Measurements from ENCODE around the gene GLI3. TPM values are rescaled to one million over a fixed set of nuclear protein-coding genes. Genes with fewer than 3 reads are reported as not detected.

The GLI3 gene
- total RNA-seq, 1 experiment from 2014 or later: 0.07 TPM

DNA sequence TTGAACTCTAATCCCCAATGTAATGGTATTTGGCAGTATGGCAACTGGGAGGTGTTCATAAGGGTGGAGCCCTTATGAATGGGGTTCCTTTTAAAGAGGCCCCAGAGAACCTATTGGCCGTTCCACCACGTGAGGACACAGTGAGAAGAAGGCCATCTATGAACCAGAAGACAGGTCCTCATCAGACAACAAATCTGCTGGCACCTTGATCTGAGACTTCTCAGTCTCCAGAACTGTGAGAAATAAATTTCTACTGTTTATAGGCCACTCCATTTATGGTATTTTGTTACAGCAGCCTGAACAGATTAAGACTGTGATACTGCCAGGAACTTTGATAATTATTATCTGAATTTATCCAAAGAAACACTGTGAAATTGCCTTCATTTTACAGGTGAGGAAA, 132.3 kb downstream of the GLI3 start:
- H3K27ac ChIP-seq (ENCODE audit: low read length): no peak overlapping the region
- no peak overlapping the region for H3K4me2 ChIP-seq (ENCODE audit: low read depth, low read length, poor library complexity, severe bottlenecking)
- no peaks in the 10 kb centered on the region for H4K20me1 ChIP-seq (ENCODE audit: insufficient read depth, low read depth, low read length)
- H3K9me3 ChIP-seq (ENCODE audit: low read length): no peaks in the 10 kb centered on the region
- H3K4me3 ChIP-seq (ENCODE audit: low read length): no peak overlapping the region
- H3K9ac ChIP-seq (ENCODE audit: low read length): no peak overlapping the region
- no peaks in the 10 kb centered on the region for H3K9me2 ChIP-seq (replicated peaks; ENCODE audit: insufficient read depth, low read length)
- H2AFZ ChIP-seq (ENCODE audit: low read length): no peak overlapping the region
- no peaks in the 10 kb centered on the region for H3K4me1 ChIP-seq (ENCODE audit: low read length)
- H3K79me2 ChIP-seq (ENCODE audit: low read length): no peaks in the 10 kb centered on the region
- H3K36me3 ChIP-seq (ENCODE audit: insufficient read depth, low read length): no peaks in the 10 kb centered on the region
- no peak for DNase-seq
- H3K27me3 ChIP-seq (ENCODE audit: low read length): no peaks in the 10 kb centered on the region

DNA sequence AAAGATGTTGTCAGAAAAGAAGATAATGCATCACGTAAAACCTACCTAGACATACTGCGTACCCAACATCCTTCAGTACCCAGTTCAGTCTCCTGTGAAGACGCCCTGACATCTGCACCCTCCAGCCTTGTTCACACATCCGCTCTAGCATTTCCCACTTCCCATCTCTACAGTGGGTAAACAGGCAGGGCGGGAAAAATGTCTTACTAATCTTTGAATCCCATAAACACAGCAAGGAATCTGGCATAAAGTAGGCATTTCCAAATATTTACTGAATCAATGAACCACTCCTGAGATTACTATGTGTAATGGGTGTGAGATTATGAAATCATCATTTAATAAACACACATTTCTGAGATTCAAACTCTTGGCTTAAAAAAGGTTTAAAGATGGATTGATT, 132.8 kb downstream of the GLI3 start:
- H4K20me1 ChIP-seq (ENCODE audit: insufficient read depth, low read depth, low read length): no peaks in the 10 kb centered on the region
- no peak overlapping the region for H2AFZ ChIP-seq (ENCODE audit: low read length)
- H3K36me3 ChIP-seq (ENCODE audit: insufficient read depth, low read length): no peaks in the 10 kb centered on the region
- no peak overlapping the region for H3K9ac ChIP-seq (ENCODE audit: low read length)
- H3K9me3 ChIP-seq (ENCODE audit: low read length): no peaks in the 10 kb centered on the region
- H3K27ac ChIP-seq (ENCODE audit: low read length): no peak overlapping the region
- DNase-seq: no peak
- H3K27me3 ChIP-seq (ENCODE audit: low read length): no peaks in the 10 kb centered on the region
- no peaks in the 10 kb centered on the region for H3K4me1 ChIP-seq (ENCODE audit: low read length)
- H3K79me2 ChIP-seq (ENCODE audit: low read length): no peaks in the 10 kb centered on the region
- H3K4me2 ChIP-seq (ENCODE audit: low read depth, low read length, poor library complexity, severe bottlenecking): no peak overlapping the region
- H3K9me2 ChIP-seq (replicated peaks; ENCODE audit: insufficient read depth, low read length): no peaks in the 10 kb centered on the region
- H3K4me3 ChIP-seq (ENCODE audit: low read length): no peak overlapping the region

DNA sequence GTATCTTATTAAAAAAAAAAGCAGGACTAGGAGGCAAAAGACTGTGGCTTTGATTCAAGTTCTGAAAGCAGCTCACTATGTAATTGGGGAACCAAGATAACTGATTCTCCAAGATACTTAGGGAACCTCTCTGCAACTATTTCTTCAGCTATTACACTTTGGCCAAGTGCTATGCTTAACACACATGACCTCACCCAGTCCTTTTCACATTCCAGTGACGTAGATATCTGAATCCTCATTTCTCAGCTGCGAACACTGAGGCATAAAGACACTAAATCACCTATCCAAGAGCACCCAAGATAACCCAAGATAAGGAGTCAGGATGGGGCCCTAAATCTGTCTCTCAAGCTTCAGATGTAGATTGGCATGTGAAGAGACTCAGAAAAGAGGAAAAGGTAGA, 133.6 kb downstream of the GLI3 start:
- Histone ChIP-seq H3K9me3 (ENCODE audit: low read length) (no peaks in the 10 kb centered on the region), H3K27ac (ENCODE audit: low read length) (no peak overlapping the region), H3K9me2 (replicated peaks; ENCODE audit: insufficient read depth, low read length) (no peaks in the 10 kb centered on the region), H2AFZ (ENCODE audit: low read length) (no peak overlapping the region), H3K27me3 (ENCODE audit: low read length) (no peaks in the 10 kb centered on the region), H3K4me2 (ENCODE audit: low read depth, low read length, poor library complexity, severe bottlenecking) (no peak overlapping the region), H3K9ac (ENCODE audit: low read length) (no peak overlapping the region), H4K20me1 (ENCODE audit: insufficient read depth, low read depth, low read length) (no peaks in the 10 kb centered on the region), H3K79me2 (ENCODE audit: low read length) (no peaks in the 10 kb centered on the region), H3K4me3 (ENCODE audit: low read length) (no peak overlapping the region), H3K4me1 (ENCODE audit: low read length) (no peaks in the 10 kb centered on the region), H3K36me3 (ENCODE audit: insufficient read depth, low read length) (no peaks in the 10 kb centered on the region)
- no peak for DNase-seq

DNA sequence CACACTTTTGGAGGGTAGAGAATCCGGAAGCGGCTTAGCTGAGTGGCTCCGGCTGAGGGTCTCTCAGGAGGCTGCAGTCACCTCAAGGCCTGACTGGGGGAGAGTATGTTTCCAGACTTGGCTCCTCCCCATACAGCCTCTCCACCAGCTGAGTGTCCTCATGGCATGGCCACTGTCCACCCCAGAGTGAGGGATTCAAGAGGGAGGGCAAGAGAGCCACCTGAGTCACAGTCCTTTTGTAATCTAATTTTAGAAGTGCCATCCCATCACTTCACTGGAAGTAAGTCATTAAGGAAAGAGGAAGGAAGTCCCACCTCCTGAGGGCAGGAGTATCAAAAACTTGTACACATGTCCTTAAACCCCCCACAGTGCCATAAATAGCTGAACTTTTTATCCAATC, 134.0 kb downstream of the GLI3 start:
- no peak for DNase-seq
- no peaks in the 10 kb centered on the region for H3K9me3 ChIP-seq (ENCODE audit: low read length)

DNA sequence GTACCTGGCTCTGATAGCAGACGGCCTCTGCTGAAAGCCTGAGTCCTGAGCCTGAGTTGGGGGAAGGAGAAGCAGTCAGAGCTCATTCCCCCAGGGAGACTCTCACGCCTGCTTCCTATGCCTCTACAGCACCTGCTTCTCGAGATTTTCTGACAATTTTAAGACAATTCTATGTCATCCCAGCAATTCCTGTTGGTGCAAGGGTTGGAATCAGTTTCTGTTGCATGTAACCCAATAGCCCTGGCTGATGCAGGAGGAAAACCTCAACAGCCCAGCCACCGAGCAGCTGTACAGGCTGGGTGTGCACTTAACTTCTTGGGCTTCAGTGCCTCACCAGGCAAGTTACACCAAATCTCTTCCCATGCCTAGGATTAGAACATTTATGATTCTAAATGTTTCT, 134.7 kb downstream of the GLI3 start:
- no peaks in the 10 kb centered on the region for H3K4me1 ChIP-seq (ENCODE audit: low read length)
- H3K27ac ChIP-seq (ENCODE audit: low read length): no peak overlapping the region
- no peak overlapping the region for H3K4me2 ChIP-seq (ENCODE audit: low read depth, low read length, poor library complexity, severe bottlenecking)
- no peak overlapping the region for H3K4me3 ChIP-seq (ENCODE audit: low read length)
- no peak overlapping the region for H2AFZ ChIP-seq (ENCODE audit: low read length)
- no peaks in the 10 kb centered on the region for H3K27me3 ChIP-seq (ENCODE audit: low read length)
- H3K9me3 ChIP-seq (ENCODE audit: low read length): no peaks in the 10 kb centered on the region
- no peak for DNase-seq
- H3K9ac ChIP-seq (ENCODE audit: low read length): no peak overlapping the region
- no peaks in the 10 kb centered on the region for H3K79me2 ChIP-seq (ENCODE audit: low read length)
- H3K9me2 ChIP-seq (replicated peaks; ENCODE audit: insufficient read depth, low read length): no peaks in the 10 kb centered on the region
- no peaks in the 10 kb centered on the region for H3K36me3 ChIP-seq (ENCODE audit: insufficient read depth, low read length)
- H4K20me1 ChIP-seq (ENCODE audit: insufficient read depth, low read depth, low read length): no peaks in the 10 kb centered on the region

More for the DNA sequence above, 134.0 kb downstream of the GLI3 start:
- Histone ChIP-seq H3K27me3 (ENCODE audit: low read length) (no peaks in the 10 kb centered on the region), H4K20me1 (ENCODE audit: insufficient read depth, low read depth, low read length) (no peaks in the 10 kb centered on the region), H3K9me2 (replicated peaks; ENCODE audit: insufficient read depth, low read length) (no peaks in the 10 kb centered on the region), H3K27ac (ENCODE audit: low read length) (no peak overlapping the region), H2AFZ (ENCODE audit: low read length) (no peak overlapping the region), H3K79me2 (ENCODE audit: low read length) (no peaks in the 10 kb centered on the region), H3K36me3 (ENCODE audit: insufficient read depth, low read length) (no peaks in the 10 kb centered on the region), H3K4me2 (ENCODE audit: low read depth, low read length, poor library complexity, severe bottlenecking) (no peak overlapping the region), H3K4me3 (ENCODE audit: low read length) (no peak overlapping the region), H3K9ac (ENCODE audit: low read length) (no peak overlapping the region), H3K4me1 (ENCODE audit: low read length) (no peaks in the 10 kb centered on the region)

DNA sequence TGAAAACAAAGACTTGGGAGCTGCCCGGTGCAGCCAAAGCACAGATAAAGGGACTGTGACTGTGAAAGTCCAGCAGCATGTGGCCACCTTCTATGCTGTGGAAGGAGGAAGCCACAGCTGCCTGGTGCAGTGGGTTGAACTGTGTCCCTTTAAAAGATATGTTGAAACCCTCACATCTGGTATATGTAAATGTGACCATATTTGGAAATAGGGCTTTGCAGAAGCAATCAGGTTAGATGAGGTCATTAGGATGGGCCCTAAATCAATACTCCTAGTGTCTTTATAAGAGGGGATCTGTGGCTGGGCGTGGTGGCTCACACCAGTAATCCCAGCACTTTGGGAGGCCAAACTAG, 136.9 kb downstream of the GLI3 start:
- no peak overlapping the region for H2AFZ ChIP-seq (ENCODE audit: low read length)

DNA sequence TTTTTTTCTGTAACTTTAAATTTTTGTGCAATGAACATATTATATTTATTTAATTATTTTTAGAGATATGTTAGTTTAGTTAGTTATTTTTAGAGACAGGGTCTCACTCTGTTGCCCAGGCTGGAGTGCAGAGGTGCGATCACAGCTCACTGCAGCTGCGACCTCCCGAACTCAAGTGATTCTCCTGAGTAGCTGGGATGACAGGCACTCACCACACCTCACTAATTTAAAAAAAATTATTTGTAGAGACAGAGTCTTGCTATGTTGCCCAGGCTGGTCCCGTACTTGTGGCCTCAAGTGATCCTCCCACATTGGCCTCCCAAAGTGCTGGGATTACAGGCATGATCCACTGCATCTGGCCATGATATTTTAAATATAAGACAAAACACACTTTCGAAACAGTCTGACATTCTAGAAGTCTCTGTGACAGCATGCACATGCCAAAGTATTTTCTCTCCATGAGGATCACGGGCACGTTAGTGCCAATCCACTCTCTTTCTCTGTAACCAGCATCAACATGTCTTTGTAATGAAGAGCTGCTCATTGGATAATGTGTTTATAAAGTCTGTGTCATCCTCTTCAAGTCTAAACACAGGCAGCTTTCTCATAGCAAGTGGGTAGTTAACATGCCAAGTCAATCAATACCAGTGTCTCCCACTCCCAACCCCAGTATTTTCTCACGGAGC, 137.4 kb downstream of the GLI3 start:
- Histone ChIP-seq H2AFZ (ENCODE audit: low read length) (no peak overlapping the region), H3K9me3 (ENCODE audit: low read length) (no peaks in the 10 kb centered on the region), H3K4me2 (ENCODE audit: low read depth, low read length, poor library complexity, severe bottlenecking) (no peak overlapping the region), H3K9ac (ENCODE audit: low read length) (no peak overlapping the region), H3K36me3 (ENCODE audit: insufficient read depth, low read length) (no peaks in the 10 kb centered on the region), H3K27me3 (ENCODE audit: low read length) (no peaks in the 10 kb centered on the region), H3K79me2 (ENCODE audit: low read length) (no peaks in the 10 kb centered on the region), H3K4me3 (ENCODE audit: low read length) (no peak overlapping the region), H3K9me2 (replicated peaks; ENCODE audit: insufficient read depth, low read length) (no peaks in the 10 kb centered on the region), H3K4me1 (ENCODE audit: low read length) (no peaks in the 10 kb centered on the region), H4K20me1 (ENCODE audit: insufficient read depth, low read depth, low read length) (no peaks in the 10 kb centered on the region), H3K27ac (ENCODE audit: low read length) (no peak overlapping the region)
- DNase-seq: no peak

More for the DNA sequence above, 136.9 kb downstream of the GLI3 start:
- no peak overlapping the region for H3K27ac ChIP-seq (ENCODE audit: low read length)
- H3K4me1 ChIP-seq (ENCODE audit: low read length): no peaks in the 10 kb centered on the region
- no peak overlapping the region for H3K9ac ChIP-seq (ENCODE audit: low read length)
- H4K20me1 ChIP-seq (ENCODE audit: insufficient read depth, low read depth, low read length): no peaks in the 10 kb centered on the region
- no peak for DNase-seq
- H3K4me2 ChIP-seq (ENCODE audit: low read depth, low read length, poor library complexity, severe bottlenecking): no peak overlapping the region
- H3K9me2 ChIP-seq (replicated peaks; ENCODE audit: insufficient read depth, low read length): no peaks in the 10 kb centered on the region
- no peak overlapping the region for H3K4me3 ChIP-seq (ENCODE audit: low read length)
- H3K79me2 ChIP-seq (ENCODE audit: low read length): no peaks in the 10 kb centered on the region
- no peaks in the 10 kb centered on the region for H3K27me3 ChIP-seq (ENCODE audit: low read length)
- H3K36me3 ChIP-seq (ENCODE audit: insufficient read depth, low read length): no peaks in the 10 kb centered on the region
- H3K9me3 ChIP-seq (ENCODE audit: low read length): no peaks in the 10 kb centered on the region

DNA sequence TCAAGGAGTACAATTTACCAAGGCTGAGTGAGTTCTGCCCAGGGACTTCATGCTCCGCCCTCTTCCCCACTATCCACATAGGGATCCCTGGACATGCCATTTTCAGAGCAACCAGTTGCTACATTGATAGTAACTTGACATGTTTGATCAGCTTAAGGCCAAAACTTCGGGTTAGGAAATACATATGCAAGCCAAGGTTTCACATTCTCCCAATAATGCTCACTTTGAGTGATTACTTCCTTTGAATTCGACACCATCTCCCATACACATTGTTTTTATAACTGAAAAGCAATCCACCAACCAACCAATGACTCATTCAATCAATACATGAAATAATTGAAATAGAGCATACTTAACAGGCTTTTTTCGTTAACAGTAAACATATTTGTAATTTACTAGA, 137.9 kb downstream of the GLI3 start:
- Histone ChIP-seq H3K27me3 (ENCODE audit: low read length) (no peaks in the 10 kb centered on the region), H3K4me3 (ENCODE audit: low read length) (no peak overlapping the region), H2AFZ (ENCODE audit: low read length) (no peak overlapping the region), H4K20me1 (ENCODE audit: insufficient read depth, low read depth, low read length) (no peaks in the 10 kb centered on the region), H3K79me2 (ENCODE audit: low read length) (no peaks in the 10 kb centered on the region), H3K9me2 (replicated peaks; ENCODE audit: insufficient read depth, low read length) (no peaks in the 10 kb centered on the region), H3K36me3 (ENCODE audit: insufficient read depth, low read length) (no peaks in the 10 kb centered on the region), H3K4me1 (ENCODE audit: low read length) (no peaks in the 10 kb centered on the region), H3K27ac (ENCODE audit: low read length) (no peak overlapping the region), H3K9me3 (ENCODE audit: low read length) (no peaks in the 10 kb centered on the region), H3K4me2 (ENCODE audit: low read depth, low read length, poor library complexity, severe bottlenecking) (no peak overlapping the region), H3K9ac (ENCODE audit: low read length) (no peak overlapping the region)
- no peak for DNase-seq

DNA sequence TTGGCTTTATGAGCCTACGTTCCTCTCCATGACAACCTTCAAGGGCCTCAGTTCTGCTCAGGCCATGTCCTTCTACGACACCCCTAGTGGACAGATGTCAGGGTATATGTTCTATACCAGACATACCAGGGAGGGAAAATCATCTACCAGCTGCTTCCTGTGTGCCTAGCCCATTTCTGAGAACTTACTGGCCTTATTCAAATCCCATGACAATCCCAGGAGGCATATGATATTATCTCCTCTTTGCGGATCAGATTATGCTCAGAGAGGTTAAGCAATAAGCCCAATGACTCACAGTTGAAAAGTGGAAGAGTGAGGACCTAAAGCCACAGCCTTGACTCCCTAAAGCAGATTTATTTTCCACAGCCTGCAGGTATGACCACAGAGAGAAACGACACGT, 139.3 kb downstream of the GLI3 start:
- H3K4me2 ChIP-seq (ENCODE audit: low read depth, low read length, poor library complexity, severe bottlenecking): no peak overlapping the region
- no peak for DNase-seq
- H3K9ac ChIP-seq (ENCODE audit: low read length): no peak overlapping the region
- no peaks in the 10 kb centered on the region for H3K36me3 ChIP-seq (ENCODE audit: insufficient read depth, low read length)
- no peak overlapping the region for H3K4me3 ChIP-seq (ENCODE audit: low read length)
- no peaks in the 10 kb centered on the region for H3K27me3 ChIP-seq (ENCODE audit: low read length)
- no peaks in the 10 kb centered on the region for H3K79me2 ChIP-seq (ENCODE audit: low read length)
- no peak overlapping the region for H2AFZ ChIP-seq (ENCODE audit: low read length)
- no peaks in the 10 kb centered on the region for H3K9me2 ChIP-seq (replicated peaks; ENCODE audit: insufficient read depth, low read length)
- no peaks in the 10 kb centered on the region for H4K20me1 ChIP-seq (ENCODE audit: insufficient read depth, low read depth, low read length)
- no peaks in the 10 kb centered on the region for H3K9me3 ChIP-seq (ENCODE audit: low read length)
- H3K27ac ChIP-seq (ENCODE audit: low read length): no peak overlapping the region
- no peaks in the 10 kb centered on the region for H3K4me1 ChIP-seq (ENCODE audit: low read length)
